Measurements from ENCODE around the gene KCNA10.
A peak's percentile ranks its signal among the peaks of the same experiment; 100 is the strongest.

KCNA10 gene

GRCh38 chr1:110495926-110496600, 22.9 kb downstream of the KCNA10 start:
- peak; percentile 92 for DNase-seq

- no peak for DNase-seq
Measured at GRCh38 chr1:110494522-110495406, 24.2 kb downstream of the KCNA10 start.

GRCh38 chr1:110494036-110494435, 24.9 kb downstream of the KCNA10 start:
- no peak for DNase-seq

GRCh38 chr1:110493059-110493699, 25.8 kb downstream of the KCNA10 start:
- DNase-seq: no peak

- DNase-seq: no peak
Measured at GRCh38 chr1:110492573-110492972, 26.4 kb downstream of the KCNA10 start.

GRCh38 chr1:110490791-110491451, 28.1 kb downstream of the KCNA10 start:
- no peak for DNase-seq

- DNase-seq: no peak
Measured at GRCh38 chr1:110489973-110490542, 28.9 kb downstream of the KCNA10 start.

- no peak for DNase-seq
Measured at GRCh38 chr1:110489406-110489805, 29.6 kb downstream of the KCNA10 start.

GRCh38 chr1:110488867-110489266, 30.1 kb downstream of the KCNA10 start:
- no peak for DNase-seq

- no peak for DNase-seq
Measured at GRCh38 chr1:110488161-110488560, 30.8 kb downstream of the KCNA10 start.

- DNase-seq: no peak
Measured at GRCh38 chr1:110487726-110488125, 31.2 kb downstream of the KCNA10 start.

GRCh38 chr1:110485725-110486124, 33.2 kb downstream of the KCNA10 start:
- no peak for DNase-seq

GRCh38 chr1:110484801-110485200, 34.2 kb downstream of the KCNA10 start:
- DNase-seq: no peak

- no peak for DNase-seq
Measured at GRCh38 chr1:110483308-110483685, 35.7 kb downstream of the KCNA10 start.

GRCh38 chr1:110482662-110483307, 36.2 kb downstream of the KCNA10 start:
- DNase-seq: no peak

GRCh38 chr1:110481968-110482623, 36.9 kb downstream of the KCNA10 start:
- no peak for DNase-seq

- DNase-seq: no peak
Measured at GRCh38 chr1:110480356-110481096, 38.4 kb downstream of the KCNA10 start.

GRCh38 chr1:110478886-110479285, 40.1 kb downstream of the KCNA10 start:
- no peak for DNase-seq

- DNase-seq: no peak
Measured at GRCh38 chr1:110477967-110478640, 40.9 kb downstream of the KCNA10 start.

- DNase-seq: no peak
Measured at GRCh38 chr1:110477445-110477957, 41.5 kb downstream of the KCNA10 start.
